NT2/D1 (cell line): Measurements from ENCODE around the gene SERPINB4.
"Not testable (repeated sequence)": the region's sequence is repeated elsewhere in the genome, so short reads cannot be mapped to it uniquely, and the experiment has no call there.

ENCODE experiments used
- DNase-seq: peaks from one replicate; pipeline ENCODE4 v3.0.0-alpha.2; 2011; ENCODE audit warnings: low read depth, low spot score
- H3K27me3 ChIP-seq: 2 replicates; pipeline ENCODE4 v1.6.0; 2011; ENCODE audit warnings: mild to moderate bottlenecking; ENCODE audit not compliant: insufficient read length, insufficient read depth
- H3K36me3 ChIP-seq: 2 replicates; pipeline ENCODE4 v1.6.1; 2011; ENCODE audit warnings: mild to moderate bottlenecking, low read length, mixed read lengths; ENCODE audit not compliant: insufficient read depth, insufficient read length
- H3K4me1 ChIP-seq: 2 replicates; pipeline ENCODE4 v1.5.1; 2011; ENCODE audit not compliant: insufficient read depth, insufficient read length
- H3K4me3 ChIP-seq: 2 replicates; pipeline ENCODE4 v1.5.1; 2011; ENCODE audit warnings: low read depth; ENCODE audit not compliant: insufficient read length
- H3K9ac ChIP-seq: 2 replicates; pipeline ENCODE4 v1.6.0; 2011; ENCODE audit warnings: low read depth; ENCODE audit not compliant: insufficient read length
- H3K9me3 ChIP-seq: 2 replicates; pipeline ENCODE4 v1.5.1; 2011; ENCODE audit warnings: mild to moderate bottlenecking, low read length; ENCODE audit not compliant: insufficient read depth
- SUZ12 ChIP-seq: IDR thresholded peaks from 2 replicates; pipeline ENCODE4 v1.6.1; 2011; ENCODE audit not compliant: insufficient read length, insufficient read depth; ENCODE audit errors: extremely low read depth
- YY1 ChIP-seq: IDR thresholded peaks from 2 replicates; pipeline ENCODE4 v1.6.1; 2011; ENCODE audit not compliant: insufficient read length, insufficient read depth
- ZNF274 ChIP-seq: IDR thresholded peaks from 2 replicates; pipeline ENCODE4 v1.6.1; 2011; ENCODE audit warnings: mild to moderate bottlenecking, low read depth, low read length

SERPINB4 gene

DNA sequence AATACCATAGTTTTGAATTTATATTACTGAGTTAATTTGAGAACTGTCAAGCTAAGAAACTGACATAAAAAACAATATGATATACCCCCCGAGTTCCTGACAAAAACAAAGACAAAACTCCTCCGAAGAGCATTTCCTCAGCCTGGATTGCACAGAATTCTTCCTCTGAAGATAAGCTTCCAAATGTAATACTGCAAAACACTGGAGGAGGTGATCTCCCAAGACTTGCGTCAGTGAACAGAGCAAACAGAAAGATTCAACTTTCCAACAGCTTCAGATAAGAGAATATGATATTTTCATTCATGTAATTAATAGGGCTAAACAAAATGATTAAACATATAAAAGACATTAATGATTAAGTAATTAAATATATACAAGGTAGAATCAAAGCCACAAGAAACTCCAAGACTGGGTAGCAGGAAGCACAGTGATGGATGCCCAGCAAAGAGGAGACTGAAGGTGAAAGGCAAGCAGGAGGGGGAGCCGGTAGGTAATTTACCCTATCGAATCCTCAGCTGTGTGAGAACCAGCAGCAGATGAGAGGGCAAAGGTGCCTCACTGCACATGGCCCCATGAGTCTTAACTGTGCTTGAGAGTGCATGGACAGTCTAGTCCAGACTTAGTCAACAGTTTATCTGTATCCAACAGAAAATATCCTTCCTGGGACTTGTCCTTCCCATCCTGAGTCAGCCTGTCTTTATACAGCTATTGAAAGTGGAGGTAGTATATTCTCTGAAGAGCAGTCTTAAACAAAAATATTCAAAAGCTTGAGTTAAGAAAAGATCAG is 36.0 kb upstream of the SERPINB4 start:
- no peak overlapping the region for H3K4me3 ChIP-seq
- no peaks in the 10 kb centered on the region; the same call in 1 of the 2 replicates for H3K9me3 ChIP-seq
- no peak overlapping the region for H3K9ac ChIP-seq
- TF ChIP-seq ZNF274 (no peak), SUZ12 (no peak), YY1 (no peak)
- no peaks in the 10 kb centered on the region for H3K4me1 ChIP-seq
- no peaks in the 10 kb centered on the region for H3K27me3 ChIP-seq
- no peak for DNase-seq
- H3K36me3 ChIP-seq = no peaks in the 10 kb centered on the region

DNA sequence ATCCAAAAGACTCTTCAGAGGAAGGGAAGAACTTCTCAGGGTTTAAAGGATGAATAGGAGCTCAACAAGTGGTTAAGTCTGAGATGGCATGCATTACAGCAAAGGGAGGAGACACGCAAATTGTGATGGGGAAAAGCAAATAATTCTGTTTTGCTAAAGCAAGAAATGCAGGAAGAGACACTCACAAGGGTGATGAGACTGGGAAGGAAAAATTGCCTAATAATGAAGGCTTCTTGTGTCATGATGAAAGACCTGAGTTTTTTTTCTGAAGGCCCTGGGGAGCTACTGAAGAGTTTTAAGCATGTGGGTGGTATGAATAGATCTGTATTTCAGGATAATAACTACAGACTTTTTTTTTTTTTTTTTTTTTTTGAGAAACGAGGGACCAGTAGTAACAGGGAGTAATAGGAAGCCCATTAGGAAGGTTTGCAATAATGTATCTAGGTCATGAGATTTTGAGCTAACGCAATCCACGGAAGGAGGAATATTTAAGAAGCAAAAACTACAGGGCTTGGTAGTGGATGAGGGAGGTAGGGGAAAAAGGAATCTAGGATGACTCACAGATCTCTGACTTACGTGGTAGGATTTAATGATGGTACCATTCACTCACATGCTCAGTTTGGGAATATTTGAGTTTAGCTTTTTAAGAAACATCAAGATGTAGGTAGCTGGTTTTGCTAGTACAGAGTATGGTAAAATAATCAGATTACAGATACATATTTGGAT is 33.6 kb upstream of the SERPINB4 start:
- DNase-seq = no peak
- Histone ChIP-seq H3K36me3 (no peaks in the 10 kb centered on the region), H3K9ac (no peak overlapping the region), H3K27me3 (no peaks in the 10 kb centered on the region), H3K4me3 (no peak overlapping the region), H3K9me3 (no peaks in the 10 kb centered on the region), H3K4me1 (no peaks in the 10 kb centered on the region)
- no peak for TF ChIP-seq ZNF274
- no peak for TF ChIP-seq SUZ12
- no peak for TF ChIP-seq YY1

DNA sequence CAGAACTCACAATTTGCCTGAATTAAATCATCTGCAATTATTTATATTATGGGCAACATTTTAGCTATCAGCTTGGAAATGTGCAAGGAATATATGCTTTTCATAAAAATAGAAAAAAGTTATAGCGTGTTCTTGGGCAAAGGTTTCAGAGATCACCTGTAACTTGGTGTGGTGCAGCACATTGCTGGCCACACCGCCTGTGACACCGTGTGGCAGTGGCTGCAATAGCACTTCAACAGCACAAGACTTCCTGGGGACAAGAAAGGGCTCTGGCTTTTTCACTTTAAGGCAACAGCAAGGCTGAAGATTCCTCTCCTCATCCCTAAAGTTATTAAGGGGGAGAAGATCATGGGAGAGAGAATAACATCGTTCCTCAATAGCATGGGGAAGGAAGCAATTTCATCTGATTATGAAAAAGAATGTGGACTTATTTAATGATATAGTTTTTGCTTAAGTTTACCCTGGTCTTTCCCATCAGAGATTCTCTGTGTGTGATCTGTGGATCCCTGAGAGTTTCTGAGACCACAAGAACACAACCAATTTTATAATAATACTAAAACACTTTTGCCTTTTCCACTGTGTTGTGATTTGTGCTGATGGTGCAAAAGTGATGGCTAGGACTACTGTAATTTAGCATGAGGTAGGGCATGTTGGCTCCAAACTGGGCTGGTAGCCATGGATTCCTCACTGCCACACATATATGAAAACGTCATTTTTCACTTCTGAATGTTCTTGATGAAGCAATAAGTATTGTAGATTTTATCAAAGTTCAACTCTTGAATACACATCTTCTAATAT is 32.7 kb upstream of the SERPINB4 start:
- no peaks in the 10 kb centered on the region for H3K9me3 ChIP-seq
- TF ChIP-seq ZNF274 (no peak), SUZ12 (no peak), YY1 (no peak)
- no peaks in the 10 kb centered on the region for H3K4me1 ChIP-seq
- H3K27me3 ChIP-seq = no peaks in the 10 kb centered on the region
- H3K36me3 ChIP-seq = no peaks in the 10 kb centered on the region
- DNase-seq = peak; percentile 16
- no peak overlapping the region for H3K4me3 ChIP-seq
- H3K9ac ChIP-seq = no peak overlapping the region

DNA sequence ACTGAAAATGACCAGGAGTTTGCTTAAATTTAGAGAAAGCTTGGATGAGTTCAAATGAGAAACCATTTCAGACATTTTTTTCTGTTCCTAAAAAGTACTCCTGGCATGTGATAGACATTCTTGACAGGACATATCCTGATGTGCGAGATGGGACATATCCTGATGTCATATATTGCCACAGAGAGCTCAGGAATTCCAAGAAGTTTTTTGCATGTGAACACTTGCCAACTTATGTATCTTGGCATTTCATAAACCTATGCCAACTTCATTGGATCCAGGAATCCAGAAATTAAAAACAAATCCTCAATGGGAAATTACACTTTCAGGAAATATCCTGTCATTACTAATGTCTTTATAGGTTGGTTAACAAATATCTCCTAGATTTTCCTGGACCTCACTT is 20.5 kb upstream of the SERPINB4 start:
- Histone ChIP-seq H3K4me3 (no peak overlapping the region), H3K36me3 (no peaks in the 10 kb centered on the region), H3K9me3 (no peaks in the 10 kb centered on the region), H3K27me3 (no peaks in the 10 kb centered on the region), H3K9ac (no peak overlapping the region), H3K4me1 (no peaks in the 10 kb centered on the region)
- DNase-seq = no peak
- TF ChIP-seq YY1 = no peak
- TF ChIP-seq SUZ12 = no peak
- TF ChIP-seq ZNF274 = no peak

DNA sequence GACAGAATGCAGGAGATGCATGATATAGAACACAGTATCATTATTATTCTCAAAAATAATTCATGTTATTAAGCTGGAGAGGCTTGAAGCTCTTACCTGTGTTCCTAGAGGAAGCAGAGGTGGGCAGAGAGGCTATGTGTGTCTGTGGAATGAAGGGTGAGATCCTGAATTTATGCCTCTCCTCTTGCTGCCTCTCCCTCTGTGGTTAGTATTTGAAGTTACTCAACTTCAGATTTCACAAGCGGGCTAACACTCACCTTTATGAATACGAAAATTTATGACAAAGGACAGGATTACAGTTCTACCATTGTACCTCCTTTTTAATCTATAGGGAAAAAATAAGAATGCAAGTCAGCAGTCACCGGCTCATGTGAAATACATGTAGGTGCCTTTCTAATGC is 17.7 kb upstream of the SERPINB4 start, which contains the start of gene SERPINB3:
Gene SERPINB3 (minus strand): TSS at position 144 of the 400 bp plus-strand sequence. CDS start 677 bp downstream, outside the sequence.
- not testable (repeated sequence) for H3K4me3 ChIP-seq, H3K4me1 ChIP-seq, H3K9ac ChIP-seq, H3K36me3 ChIP-seq, H3K9me3 ChIP-seq, H3K27me3 ChIP-seq, DNase-seq

DNA sequence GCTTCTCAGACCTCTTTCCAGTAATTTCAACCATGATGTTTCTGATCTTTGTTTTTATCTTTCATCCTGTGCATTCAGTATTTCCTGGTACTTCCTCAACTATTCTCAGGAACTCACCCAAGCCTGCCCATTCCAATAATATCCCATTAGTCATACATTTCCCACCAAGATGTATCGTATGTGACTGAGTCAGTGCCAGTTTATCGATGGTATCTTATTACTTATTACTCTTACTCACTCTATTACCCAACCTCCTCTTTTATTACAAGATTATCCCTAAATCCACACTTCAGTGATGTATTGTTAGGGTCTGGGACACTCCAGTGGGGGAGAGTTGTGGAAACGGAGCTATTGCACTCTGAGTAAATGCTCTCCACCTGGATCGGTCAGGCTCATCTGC is 14.9 kb upstream of the SERPINB4 start:
- H3K4me3 ChIP-seq, H3K27me3 ChIP-seq, H3K4me1 ChIP-seq, H3K9me3 ChIP-seq, H3K9ac ChIP-seq, DNase-seq, H3K36me3 ChIP-seq: not testable (repeated sequence)

DNA sequence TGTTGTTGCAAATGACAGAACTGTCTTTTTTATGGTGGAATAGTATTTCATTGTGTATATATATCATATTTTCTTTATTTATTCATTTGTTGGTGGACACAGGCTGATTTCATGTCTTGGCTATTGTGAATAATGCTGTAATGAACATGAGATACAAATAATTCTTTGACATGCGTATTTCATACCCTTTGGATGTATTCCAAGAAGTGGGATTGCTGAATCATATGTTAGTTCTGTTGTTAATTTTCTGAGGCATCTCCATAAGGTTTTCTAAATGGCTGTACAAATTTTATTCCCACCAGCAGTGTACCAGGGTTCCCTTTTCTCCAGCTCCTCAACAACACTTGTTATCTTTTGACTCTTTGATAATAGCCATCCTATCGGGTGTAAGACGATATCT is 6.2 kb upstream of the SERPINB4 start:
- H3K27me3 ChIP-seq, H3K4me1 ChIP-seq, H3K4me3 ChIP-seq, DNase-seq, H3K36me3 ChIP-seq, H3K9me3 ChIP-seq, H3K9ac ChIP-seq: not testable (repeated sequence)
